Measurements from ENCODE around the gene PIP5K1B.
"Not testable (repeated sequence)": the region's sequence is repeated elsewhere in the genome, so short reads cannot be mapped to it uniquely, and the experiment has no call there.

Gene PIP5K1B

DNA sequence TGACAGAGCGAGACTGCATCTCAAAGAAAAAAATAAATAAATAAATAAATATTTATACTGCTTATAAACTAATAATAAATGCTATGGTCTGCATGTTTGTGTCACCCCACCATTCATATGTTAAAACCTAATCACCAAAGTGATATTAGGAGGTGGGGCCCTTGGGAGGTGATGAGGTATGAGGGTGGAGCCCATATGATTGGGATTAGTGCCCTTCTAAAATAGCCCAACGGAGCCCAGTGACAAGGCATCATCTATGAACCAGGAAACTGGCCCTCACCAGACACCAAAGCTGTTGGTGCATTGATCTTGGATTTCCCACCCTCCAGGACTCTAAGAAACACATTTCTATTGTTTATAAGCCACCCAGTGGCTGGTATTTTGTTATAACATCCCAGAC, 335.6 kb downstream of the PIP5K1B start:
- Histone ChIP-seq H3K27me3 (ENCODE audit: low read depth) (no peaks in the 10 kb centered on the region), H3K36me3 (replicated peaks) (peaks cover 6% of the 10 kb centered on the region; the same call in 1 of the 2 replicates), H3K4me3 (no peak overlapping the region), H3K4me1 (peaks cover 4% of the 10 kb centered on the region), H3K9me3 (no peaks in the 10 kb centered on the region)
- DNase-seq (ENCODE audit: low spot score in 2 of 2) = no peak
- in situ Hi-C loops (cut with MboI; ENCODE audit: low sequenced_read_pairs) = no loop called here

DNA sequence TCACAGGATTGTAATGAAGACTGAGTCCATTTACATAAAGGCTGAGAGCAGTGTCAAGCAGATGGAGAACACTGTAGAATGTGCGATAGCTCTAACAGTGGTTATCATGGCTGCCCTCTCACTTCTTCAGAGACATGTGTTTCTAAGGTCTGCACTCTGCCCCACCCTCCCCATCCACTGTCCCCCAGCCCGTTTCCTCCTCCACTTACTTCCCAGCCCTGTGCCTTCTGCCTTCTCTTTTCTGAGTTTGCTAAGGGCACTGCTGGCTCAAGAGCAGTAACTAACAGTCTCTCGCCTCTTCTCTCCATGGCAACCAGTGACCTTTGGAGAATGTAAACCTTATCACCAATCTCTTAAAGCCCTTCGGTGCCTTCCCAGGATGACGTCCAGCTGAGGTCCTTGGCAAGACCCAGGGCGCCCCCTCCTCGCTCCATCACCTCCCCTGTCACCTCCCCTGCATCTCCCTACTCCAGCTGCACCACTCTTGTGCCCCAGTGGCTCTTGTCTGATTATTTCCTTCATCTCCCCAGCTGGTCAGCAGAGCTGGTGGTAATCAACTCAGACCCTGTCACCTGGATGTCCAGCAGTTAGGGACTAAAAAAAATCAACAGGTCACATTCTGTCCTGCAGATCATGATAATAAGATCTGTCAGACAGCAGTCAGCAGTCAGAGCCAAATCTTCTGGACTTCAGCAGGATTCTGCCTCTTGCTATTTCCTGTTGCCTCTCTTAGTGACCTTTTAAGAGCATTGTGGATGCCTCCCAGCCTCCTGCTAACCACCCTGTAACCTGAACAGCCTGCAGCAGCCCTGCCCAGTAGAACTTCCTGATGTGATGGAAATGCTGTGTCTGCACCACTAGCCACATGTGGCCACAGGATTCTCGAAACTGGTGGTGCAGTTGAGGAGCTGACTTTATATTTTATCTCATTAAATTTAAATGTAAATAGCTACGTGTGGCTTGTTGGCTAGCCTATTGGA, 339.5 kb downstream of the PIP5K1B start:
- peaks cover 31% of the 10 kb centered on the region for H3K36me3 ChIP-seq (replicated peaks)
- no peak for DNase-seq (ENCODE audit: low spot score in 2 of 2)
- in situ Hi-C loops (cut with MboI; ENCODE audit: low sequenced_read_pairs) = no loop called here

DNA sequence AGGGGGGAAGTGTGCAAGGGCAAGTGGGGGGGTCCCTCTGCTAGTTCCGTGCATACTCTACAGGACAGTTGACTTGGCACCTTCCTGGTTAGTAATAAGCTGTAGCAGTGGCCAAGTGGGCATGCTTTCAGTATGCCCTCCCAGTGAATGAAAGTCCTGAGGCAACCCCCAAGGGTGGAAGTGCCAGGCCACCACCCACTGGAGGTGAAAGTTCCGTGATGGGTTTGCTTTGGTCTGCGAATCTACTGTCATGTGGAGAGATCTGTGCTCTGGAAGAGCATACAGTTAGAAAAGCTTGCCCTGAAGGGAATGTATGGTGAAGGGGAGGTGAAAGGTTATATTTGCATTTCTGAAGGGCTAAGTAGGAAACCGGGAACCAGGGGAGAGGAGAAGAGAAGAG, 340.8 kb downstream of the PIP5K1B start:
- in situ Hi-C loops (cut with MboI; ENCODE audit: low sequenced_read_pairs) = no loop called here
- Histone ChIP-seq H3K27me3 (ENCODE audit: low read depth) (no peaks in the 10 kb centered on the region), H3K9me3 (no peaks in the 10 kb centered on the region), H3K4me1 (peaks cover 4% of the 10 kb centered on the region; the same call in 1 of the 2 replicates), H3K4me3 (no peak overlapping the region), H3K36me3 (replicated peaks) (peaks cover 31% of the 10 kb centered on the region)
- DNase-seq (ENCODE audit: low spot score in 2 of 2) = no peak

More for the DNA sequence above, 339.5 kb downstream of the PIP5K1B start:
- Histone ChIP-seq H3K9me3 (no peaks in the 10 kb centered on the region), H3K27me3 (ENCODE audit: low read depth) (no peaks in the 10 kb centered on the region), H3K4me3 (no peak overlapping the region), H3K4me1 (peaks cover 4% of the 10 kb centered on the region; the same call in 1 of the 2 replicates)

DNA sequence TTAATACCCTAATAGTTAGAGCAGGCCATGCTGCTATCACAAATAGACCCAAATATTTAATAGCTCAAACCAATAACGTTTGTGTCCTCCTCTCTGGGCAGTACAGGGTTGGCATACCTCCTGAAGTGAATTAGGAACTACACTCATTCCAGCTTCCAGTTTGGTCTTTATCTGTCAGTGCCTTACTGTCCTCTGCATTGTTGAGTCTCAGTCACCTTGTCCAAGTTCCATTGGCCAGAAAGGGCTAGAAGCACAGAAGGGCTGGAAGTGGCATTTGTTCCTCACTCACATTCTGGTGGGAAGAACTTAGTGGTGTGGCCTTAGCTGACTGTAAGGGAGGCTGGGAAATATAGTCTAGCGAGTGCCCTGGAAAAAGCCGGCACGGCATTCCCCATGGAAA, 341.7 kb downstream of the PIP5K1B start:
- in situ Hi-C loops (cut with MboI; ENCODE audit: low sequenced_read_pairs) = no loop called here
- Histone ChIP-seq H3K4me3 (no peak overlapping the region), H3K9me3 (no peaks in the 10 kb centered on the region), H3K4me1 (peaks cover 4% of the 10 kb centered on the region; the same call in 1 of the 2 replicates), H3K36me3 (replicated peaks) (peaks cover 31% of the 10 kb centered on the region), H3K27me3 (ENCODE audit: low read depth) (no peaks in the 10 kb centered on the region)
- DNase-seq (ENCODE audit: low spot score in 2 of 2) = no peak

DNA sequence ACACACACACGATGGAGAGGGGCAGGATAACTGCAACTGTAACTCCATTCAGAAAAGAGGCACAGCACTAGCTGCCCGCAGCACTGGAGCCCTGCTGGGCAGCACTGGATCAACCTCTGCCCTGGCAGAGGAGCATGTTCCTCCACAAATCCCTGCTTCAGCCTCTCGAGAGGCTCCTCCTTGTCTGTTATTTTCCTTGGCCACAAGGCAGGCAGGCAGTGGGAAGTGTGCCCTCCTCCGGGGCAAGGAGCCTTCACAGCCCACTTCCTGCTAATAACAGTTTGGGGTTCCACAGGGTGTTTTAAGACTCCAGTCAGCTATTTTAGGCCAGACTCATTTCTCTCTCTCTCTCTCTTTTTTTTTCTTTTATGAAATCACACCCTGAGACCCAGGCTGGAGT, 342.3 kb downstream of the PIP5K1B start:
- DNase-seq (ENCODE audit: low spot score in 2 of 2) = no peak
- Histone ChIP-seq H3K36me3 (replicated peaks) (peaks cover 31% of the 10 kb centered on the region), H3K27me3 (ENCODE audit: low read depth) (no peaks in the 10 kb centered on the region), H3K4me1 (peaks cover 2% of the 10 kb centered on the region; the same call in 1 of the 2 replicates), H3K4me3 (no peak overlapping the region), H3K9me3 (no peaks in the 10 kb centered on the region)
- in situ Hi-C loops (cut with MboI; ENCODE audit: low sequenced_read_pairs) = no loop called here

DNA sequence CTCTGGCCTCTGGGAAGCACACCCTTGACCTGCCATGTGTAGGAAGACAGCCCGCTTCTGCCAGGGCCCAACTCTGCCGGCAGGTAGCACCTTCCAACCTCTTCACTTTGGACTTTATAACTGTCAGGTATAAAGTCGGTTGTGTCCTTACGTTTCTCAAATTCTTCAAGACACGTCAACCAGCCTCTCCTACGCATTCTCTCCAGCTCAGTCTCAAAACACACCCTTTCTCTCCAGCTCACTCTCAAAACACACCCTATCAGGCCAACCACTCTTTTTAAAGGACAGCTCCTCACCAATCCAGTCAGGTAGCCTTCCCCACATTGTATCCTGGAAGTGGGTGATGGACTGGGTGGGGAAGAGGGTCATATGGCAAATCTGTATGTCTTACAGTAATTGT, 344.1 kb downstream of the PIP5K1B start:
- Histone ChIP-seq H3K9me3 (no peaks in the 10 kb centered on the region), H3K36me3 (replicated peaks) (peaks cover 29% of the 10 kb centered on the region), H3K4me1 (no peaks in the 10 kb centered on the region; the same call in 1 of the 2 replicates), H3K27me3 (ENCODE audit: low read depth) (no peaks in the 10 kb centered on the region), H3K4me3 (no peak overlapping the region)
- DNase-seq (ENCODE audit: low spot score in 2 of 2) = no peak
- in situ Hi-C loops (cut with MboI; ENCODE audit: low sequenced_read_pairs) = no loop called here

DNA sequence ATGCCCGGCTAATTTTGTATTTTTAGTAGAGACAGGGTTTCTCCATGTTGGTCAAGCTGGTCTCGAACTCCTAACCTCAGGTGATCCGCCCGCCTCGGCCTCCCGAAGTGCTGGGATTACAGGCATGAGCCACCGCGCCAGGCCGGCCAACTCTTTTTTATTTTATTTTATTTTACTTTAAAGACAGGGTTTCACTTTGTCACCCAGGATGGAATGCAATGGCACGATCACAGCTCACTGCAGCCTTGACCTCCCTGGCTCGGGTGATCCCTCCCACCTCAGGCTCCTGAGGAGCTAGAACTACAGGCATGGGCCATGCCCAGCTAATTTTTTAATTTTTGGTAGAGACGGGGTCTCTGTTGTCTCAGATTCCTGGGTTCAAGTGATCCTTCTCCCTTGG, 345.9 kb downstream of the PIP5K1B start:
- H3K27me3 ChIP-seq (ENCODE audit: low read depth); DNase-seq (ENCODE audit: low spot score in 2 of 2); H3K4me3 ChIP-seq; H3K4me1 ChIP-seq; H3K9me3 ChIP-seq: not testable (repeated sequence)
- in situ Hi-C loops (cut with MboI; ENCODE audit: low sequenced_read_pairs) = loop anchor here (25.0 kb wide), 1 partner anchor 861 kb away; no protein-coding TSS in a partner anchor
- H3K36me3 ChIP-seq (replicated peaks) = peaks cover 39% of the 10 kb centered on the region

DNA sequence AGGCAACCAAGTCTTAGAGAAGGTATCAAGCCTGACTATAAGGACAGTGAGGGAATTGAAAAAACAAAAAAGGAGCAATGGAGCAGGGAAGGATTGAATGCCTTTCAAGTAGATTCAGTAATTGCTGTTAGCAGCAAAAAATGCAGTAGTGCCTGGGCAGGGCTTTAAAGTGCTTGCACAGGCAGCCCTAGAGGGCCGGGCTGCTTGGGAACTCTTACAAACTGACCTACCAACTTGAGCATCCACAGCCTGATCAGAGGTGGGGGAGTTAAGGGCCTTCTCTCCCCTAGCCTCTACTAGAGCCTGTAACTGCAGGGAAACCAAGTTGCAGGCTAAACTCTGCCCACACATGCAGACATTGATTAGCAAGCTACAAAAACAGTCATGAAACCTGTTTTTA, 349.9 kb downstream of the PIP5K1B start:
- Histone ChIP-seq H3K36me3 (replicated peaks) (peaks cover 33% of the 10 kb centered on the region), H3K27me3 (ENCODE audit: low read depth) (no peaks in the 10 kb centered on the region), H3K4me1 (no peaks in the 10 kb centered on the region; the same call in 1 of the 2 replicates), H3K9me3 (no peaks in the 10 kb centered on the region), H3K4me3 (no peak overlapping the region)
- no peak for DNase-seq (ENCODE audit: low spot score in 2 of 2)
- in situ Hi-C loops (cut with MboI; ENCODE audit: low sequenced_read_pairs) = loop anchor here (5.0 to 25.0 kb wide), 2 partner anchors 147 to 857 kb away; no protein-coding TSS in a partner anchor

DNA sequence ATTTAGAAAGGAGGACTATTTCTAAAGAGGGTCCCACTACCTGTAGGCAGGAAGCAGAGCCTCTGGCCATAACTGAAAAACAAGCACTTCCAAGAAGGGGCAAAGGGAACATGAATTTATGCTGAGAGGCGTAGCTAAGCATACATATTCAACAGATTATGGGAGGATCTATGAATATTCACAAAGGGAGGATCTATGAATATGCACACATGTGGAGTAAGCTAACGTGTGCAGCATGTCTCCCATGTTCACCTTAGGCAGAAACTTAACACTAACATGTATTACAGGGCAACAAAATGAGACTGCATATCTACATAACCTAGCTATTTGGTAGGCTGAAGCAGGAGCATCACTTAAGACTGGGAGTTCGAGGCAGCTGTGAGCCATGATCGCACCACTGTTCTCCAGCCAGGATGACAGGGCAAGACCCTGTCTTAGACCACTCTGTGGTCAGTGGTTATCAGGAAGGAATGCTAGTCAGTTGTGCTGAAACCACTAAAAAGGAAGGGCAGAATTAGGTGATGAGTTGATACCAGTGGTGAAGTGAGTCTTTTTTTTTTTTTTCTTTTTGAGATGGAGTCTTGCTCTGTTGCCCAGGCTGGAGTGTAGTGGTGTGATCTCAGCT, 351.3 kb downstream of the PIP5K1B start:
- Histone ChIP-seq H3K4me1 (no peaks in the 10 kb centered on the region; the same call in 1 of the 2 replicates), H3K9me3 (no peaks in the 10 kb centered on the region), H3K4me3 (no peak overlapping the region), H3K27me3 (ENCODE audit: low read depth) (no peaks in the 10 kb centered on the region), H3K36me3 (replicated peaks) (peaks cover 33% of the 10 kb centered on the region)
- in situ Hi-C loops (cut with MboI; ENCODE audit: low sequenced_read_pairs) = loop anchor here (5.0 to 25.0 kb wide), 2 partner anchors 146 to 856 kb away; no protein-coding TSS in a partner anchor
- no peak for DNase-seq (ENCODE audit: low spot score in 2 of 2)

DNA sequence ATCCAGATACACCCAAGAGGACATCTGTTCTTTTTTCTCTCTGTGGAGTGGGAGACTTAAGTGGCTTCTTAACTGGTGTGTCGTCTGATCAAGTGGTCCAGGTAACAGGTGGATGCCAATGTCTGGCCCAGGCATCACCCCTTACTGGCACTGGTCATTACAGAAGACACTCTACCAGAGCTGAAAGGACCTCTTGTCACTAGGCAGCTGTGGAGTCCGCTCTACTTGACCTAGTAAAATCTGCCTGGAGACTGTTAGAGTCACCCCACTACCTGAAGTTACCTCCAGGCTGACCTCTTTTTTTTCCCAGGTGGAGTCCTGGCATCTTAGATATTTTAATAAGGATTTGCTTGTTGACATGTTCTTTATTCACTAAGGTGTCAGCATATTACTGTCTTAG, 353.1 kb downstream of the PIP5K1B start:
- peaks cover 32% of the 10 kb centered on the region for H3K36me3 ChIP-seq (replicated peaks)
- H3K4me1 ChIP-seq = no peaks in the 10 kb centered on the region; the same call in 1 of the 2 replicates
- DNase-seq (ENCODE audit: low spot score in 2 of 2) = no peak
- in situ Hi-C loops (cut with MboI; ENCODE audit: low sequenced_read_pairs) = loop anchor here (5.0 to 25.0 kb wide), 2 partner anchors 144 to 854 kb away; no protein-coding TSS in a partner anchor
- no peaks in the 10 kb centered on the region for H3K27me3 ChIP-seq (ENCODE audit: low read depth)
- no peak overlapping the region for H3K4me3 ChIP-seq
- no peaks in the 10 kb centered on the region for H3K9me3 ChIP-seq

Data from HAP-1 (cell line).